NK-92 (cell line): ENCODE data around the gene MEN1.
"Not testable (repeated sequence)": the region's sequence is repeated elsewhere in the genome, so short reads cannot be mapped to it uniquely, and the experiment has no call there.

Experiments
- DNase-seq: peaks from one replicate; lab custom pipeline; 2025; ENCODE audit not compliant: unreplicated experiment; lab: John Stamatoyannopoulos, UW

Gene MEN1

DNA sequence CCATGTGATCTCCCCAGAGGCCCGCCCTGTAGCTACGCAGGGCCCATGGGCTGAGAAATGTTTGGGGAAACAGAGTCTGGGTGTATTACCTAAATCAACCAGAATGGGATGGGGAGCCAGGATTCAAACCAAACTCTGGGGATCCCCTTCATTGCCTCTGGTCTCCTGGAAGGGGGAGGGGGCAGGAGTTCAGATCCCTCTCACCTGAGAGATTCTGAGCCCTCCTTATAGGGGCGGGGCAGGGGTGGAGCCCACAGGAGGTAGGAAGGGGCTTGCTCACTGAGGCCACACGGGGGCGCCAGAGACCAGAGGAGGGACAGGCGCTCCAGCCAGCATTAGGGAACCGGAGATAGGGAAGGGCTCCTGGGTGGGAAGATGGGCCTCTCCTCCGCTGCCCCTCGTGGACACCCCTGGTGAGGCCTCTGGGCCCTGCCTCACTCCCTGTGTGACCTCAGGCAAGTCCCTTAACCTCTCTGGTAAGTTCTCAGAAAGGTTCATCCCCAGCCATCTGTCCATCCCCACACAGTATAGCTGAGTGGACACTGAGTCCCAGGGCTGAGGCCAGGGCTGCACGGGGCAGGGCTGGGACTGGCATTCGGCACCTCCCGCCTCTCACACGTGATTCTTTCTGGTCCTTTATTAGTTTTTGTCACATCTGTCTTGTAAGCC is 36.8 kb upstream of the MEN1 start:
- no peak for DNase-seq

DNA sequence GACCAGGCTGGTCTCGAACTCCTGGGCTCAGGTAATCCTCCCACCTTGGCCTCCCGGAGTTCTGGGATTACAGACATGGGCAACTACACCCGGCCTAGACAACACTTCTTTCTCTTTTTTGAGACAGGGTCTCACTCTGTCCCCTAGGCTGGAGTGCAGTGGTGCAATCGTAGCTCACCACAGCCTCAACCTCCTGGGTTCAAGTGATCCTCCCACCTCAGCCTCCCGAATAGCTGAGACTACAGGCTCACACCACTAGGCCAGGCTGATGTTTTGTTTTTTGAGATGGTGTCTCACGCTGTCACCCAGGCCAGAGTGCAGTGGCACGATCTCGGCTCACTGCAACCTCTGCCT is 35.4 kb upstream of the MEN1 start:
- not testable (repeated sequence) for DNase-seq

- DNase-seq = no peak
Observed at GRCh38 chr11:64845129-64845775, 34.9 kb upstream of the MEN1 start.

DNA sequence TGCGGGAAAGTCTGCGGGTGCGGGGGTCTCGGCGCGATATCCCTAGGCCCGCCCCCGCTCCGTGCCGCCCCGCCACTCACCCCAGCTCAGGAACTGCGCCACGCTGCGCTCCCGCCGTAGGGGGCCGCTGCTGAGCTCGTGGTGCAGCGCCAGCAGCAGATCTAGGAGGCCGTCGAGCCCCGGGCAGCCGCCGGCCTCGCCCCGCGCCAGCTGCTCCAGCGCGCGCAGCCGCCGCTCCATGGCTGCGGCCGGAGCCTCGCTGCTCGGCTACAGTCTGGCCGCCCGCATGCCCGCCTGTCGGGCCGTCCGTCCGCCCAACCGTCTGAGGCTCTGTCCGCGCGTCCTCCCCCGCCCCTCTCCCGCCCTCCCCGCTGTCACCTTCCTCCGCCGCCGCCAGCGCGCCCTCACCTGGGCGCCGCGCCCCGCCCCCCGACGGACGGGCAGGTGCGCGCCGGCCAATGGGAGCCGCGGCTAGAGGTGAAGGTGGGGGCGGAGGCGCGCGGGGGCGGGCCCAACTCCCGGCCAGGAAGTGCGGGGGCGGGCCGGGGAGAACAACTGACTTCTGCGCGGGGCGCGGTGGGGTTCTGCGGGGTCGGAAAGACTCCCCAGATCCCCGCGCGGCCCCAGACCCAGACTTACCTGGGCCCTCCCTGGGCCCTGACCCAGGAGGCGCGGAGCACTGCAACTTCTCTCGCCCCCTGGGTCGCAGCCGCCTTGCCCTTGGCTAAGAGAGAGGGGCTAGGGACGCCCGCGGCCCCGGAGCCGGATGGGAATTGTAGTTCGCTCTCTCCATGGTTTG is 34.2 kb upstream of the MEN1 start, which contains the start of gene CDC42BPG:
Gene CDC42BPG (minus strand): TSS at position 324 of the 799 bp plus-strand sequence. CDS start 84 bp downstream, at position 240.
- no peak for DNase-seq

- no peak for DNase-seq
Observed at GRCh38 chr11:64843686-64844329, 33.5 kb upstream of the MEN1 start.

GRCh38 chr11:64842851-64843685 is 32.7 kb upstream of the MEN1 start:
- DNase-seq = no peak

DNA sequence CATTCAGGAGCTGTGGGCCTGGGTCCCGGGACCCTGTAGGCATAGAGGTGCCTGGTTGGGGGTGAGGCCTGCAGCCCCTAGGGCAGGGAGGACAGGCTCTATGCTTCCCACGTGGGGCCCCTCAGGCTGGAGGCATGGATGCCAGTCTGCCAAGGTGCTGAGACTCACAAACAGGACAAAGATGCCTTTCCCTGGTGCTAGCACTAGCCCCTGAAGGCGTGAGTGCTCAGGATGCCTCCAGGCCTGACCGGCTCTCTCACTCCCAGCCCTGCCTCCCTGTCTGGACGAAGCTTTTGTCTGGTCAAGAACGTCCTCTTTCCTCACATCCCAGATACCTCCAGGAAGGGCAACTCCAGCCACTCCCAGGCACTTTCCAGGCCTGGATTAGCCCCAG is 32.0 kb upstream of the MEN1 start:
- no peak for DNase-seq

DNA sequence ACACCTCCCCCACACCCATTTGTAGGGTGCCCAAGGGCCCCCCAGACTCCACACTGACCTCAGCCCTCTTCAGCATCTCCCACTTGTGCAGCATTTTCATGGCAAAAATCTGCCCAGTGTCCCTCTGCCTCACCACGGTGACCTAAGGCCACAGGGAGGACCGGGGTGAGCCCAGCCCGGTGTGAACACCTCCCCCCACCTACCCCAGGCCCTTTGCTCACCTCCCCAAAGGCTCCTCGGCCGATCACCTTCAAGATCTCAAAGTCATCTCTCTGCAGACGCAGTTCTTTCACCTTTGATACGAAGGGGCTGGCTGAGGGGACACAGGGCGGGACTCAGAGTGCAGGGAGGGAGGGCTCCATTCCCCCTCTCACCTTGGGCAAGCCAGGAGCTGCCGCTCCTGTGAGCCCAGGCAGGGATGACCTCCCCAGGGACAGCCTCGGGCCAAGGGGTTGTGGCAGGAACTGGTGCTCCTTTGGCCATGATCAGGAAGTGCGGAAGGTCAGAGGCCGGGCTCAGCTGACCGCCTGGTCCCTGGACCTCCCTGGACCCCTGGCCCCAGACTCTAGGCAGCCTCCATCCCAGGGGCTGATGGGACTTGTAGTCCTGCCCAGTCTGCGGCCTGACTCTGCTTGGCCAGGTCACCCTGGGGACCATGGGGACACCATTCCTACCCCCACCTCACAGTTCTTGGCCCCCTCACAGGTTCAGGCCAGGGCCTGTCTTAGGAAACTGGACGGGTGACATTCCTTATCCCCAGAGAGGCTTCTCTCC is 31.4 kb upstream of the MEN1 start:
- no peak for DNase-seq

GRCh38 chr11:64839887-64840782 is 29.8 kb upstream of the MEN1 start:
- no peak for DNase-seq

DNA sequence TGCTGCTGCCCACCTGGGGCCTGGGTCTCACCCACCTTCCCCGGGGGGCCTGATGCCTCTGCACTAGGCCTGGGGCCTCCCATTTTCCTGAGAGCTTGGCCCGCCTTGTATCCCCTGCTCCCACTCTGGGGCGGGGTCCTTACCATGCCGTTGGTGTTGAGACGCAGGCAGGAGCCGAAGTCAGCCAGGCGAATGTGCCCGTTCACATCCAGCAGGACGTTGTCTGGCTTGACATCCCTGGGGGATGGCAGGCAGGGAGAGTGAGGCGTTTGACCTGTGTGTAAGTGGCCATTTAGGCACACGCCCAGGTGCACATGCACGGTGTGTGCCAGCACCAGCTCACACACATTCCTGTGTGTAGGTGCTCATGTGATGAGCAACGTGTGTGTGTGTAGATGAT is 29.0 kb upstream of the MEN1 start:
- DNase-seq = no peak

GRCh38 chr11:64838600-64839334 is 28.4 kb upstream of the MEN1 start:
- DNase-seq = no peak

DNA sequence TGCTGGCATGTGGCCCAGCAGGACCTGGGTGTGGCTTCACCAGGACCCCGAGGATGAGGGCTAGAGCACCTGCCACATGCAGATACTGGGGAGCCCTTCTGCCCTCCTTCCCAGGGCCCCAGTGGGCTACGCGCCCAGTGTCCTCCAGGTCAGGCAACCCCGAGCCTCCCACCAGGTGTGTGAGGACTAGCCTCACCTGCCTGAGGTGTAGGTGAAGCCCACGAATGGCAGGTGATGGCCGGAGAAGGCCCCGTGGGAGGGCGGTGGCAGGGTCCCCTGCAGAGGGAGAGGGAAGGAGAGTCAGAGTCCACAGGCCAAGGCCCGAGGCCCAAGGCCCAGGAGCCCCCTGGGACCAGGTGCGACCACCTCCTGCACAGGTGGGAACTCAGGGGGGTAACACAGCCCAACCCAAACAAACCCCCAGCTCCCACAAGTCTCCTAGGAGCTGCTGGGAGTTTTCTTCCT is 27.6 kb upstream of the MEN1 start:
- DNase-seq = no peak

DNA sequence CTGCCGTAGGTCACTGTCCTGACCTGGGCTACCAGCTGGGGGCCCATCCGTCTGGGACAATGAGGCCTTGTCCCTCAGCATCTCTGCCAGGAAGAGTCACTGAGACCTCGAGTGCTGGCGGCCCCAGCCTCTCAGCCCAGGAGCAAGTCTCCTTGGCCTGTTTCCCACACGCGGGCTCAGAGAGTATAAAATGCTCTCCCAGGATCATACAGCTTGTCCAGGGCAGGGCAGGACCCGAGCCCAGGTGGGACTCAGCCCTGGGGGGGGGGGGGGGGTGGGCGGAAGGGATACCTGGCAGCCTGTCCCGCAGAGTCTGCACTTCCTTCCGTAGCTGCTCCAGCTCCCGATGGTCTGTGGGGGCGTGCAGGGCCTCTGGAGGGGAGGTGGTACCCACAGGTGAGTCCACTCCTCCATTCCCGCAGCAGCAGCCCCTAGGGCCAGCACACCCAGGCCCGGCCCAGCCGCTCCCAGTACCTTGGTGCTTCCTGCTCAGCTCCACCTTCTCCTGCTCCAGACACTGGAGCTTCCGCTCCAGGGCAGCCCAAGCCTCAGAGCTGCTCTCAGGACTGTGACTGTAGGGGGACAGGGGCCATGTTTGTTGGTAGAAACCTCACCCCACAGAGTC is 26.2 kb upstream of the MEN1 start:
- DNase-seq = no peak

- DNase-seq = no peak
Observed at GRCh38 chr11:64835616-64836447, 25.5 kb upstream of the MEN1 start.

DNA sequence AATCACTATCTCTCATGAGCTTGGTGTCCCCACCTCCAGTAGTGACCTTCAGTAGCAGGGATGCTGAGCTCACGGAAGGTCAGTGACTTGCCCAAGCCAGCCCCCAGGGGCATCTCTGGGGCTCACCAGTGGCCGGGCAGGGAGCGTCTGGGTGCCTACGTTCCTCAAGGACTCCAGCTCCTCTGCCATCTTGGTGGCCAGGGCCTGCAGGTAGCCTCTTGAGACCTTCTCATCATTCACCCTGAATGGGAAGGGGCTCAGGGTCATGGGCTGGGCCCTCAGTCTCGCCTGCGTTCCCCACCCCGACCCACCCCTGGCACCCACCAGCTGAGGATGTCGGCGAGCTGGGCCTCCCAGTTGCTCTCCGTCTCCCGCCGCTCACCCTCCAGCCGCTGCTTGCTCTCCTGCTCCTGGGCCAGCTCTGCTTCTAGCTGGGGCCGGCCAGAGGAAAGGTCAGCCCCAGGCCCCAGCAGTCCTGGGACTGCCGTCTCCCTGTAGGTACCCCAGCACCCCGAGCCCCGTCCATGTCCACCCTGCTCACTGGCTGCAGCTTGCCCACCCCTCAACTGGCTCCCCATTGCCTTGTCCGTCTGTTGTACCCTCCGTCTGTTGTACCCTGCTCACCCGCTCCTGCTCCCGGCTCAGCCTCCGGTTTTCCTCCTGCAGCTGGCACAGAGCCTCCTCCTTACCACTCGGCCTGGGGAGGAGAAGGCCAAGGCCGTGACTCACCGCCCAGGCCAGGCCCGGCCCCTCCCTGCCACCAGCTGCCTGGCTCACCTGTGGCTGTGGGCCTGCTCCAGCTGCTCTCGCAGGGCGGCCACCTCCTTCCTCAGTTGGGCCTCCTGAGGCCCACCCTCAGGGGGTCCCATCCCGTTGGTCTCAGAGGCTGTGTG is 24.6 kb upstream of the MEN1 start:
- no peak for DNase-seq
